Esophagus muscularis mucosa (tissue), 4 donors: ENCODE data around the gene GNL2. TPM values are rescaled to one million over a fixed set of nuclear protein-coding genes. Genes with fewer than 3 reads are reported as not detected.

Source experiments
- DNase-seq: peaks from one replicate; pipeline ENCODE4 v3.0.0-alpha.2; 2017; ENCODE audit errors: extremely low spot score
- H3K27ac ChIP-seq, 4 donors: fragments of 200-600 bp; sonication (generic); replicated peaks in 1 of 4; 1 replicate in 3 of 4; 2 replicates in 1 of 4; pipeline ENCODE4 v1.5.1; 2016 to 2019; ENCODE audit warnings: mild to moderate bottlenecking in 1 of 4
- H3K27me3 ChIP-seq, 4 donors: fragments of 200-600 bp; sonication (generic); one replicate each; pipeline versions ENCODE4 v1.5.1 to v1.6.0; 2016 to 2019
- H3K36me3 ChIP-seq, 4 donors: fragments of 200-600 bp; sonication (generic); one replicate each; pipeline ENCODE4 v1.5.1; 2016 to 2019
- H3K4me1 ChIP-seq, 4 donors: fragments of 200-600 bp; sonication (generic); one replicate each; pipeline ENCODE4 v1.5.1; 2016 to 2019
- H3K4me3 ChIP-seq, 4 donors: fragments of 200-600 bp; sonication (generic); 1 replicate in 2 of 4; 2 replicates in 2 of 4; pipeline ENCODE4 v1.5.1; 2016 to 2019; ENCODE audit warnings: mild to moderate bottlenecking in 4 of 4, moderate library complexity in 1 of 4
- H3K9me3 ChIP-seq, 4 donors: fragments of 200-600 bp; sonication (generic); 1 replicate in 3 of 4; 2 replicates in 1 of 4; pipeline ENCODE4 v1.5.1; 2016 to 2019
- CTCF ChIP-seq, 3 experiments: fragments of 200-600 bp in 2 of 3; fragments of 450-650 bp in 1 of 3; sonication (generic) in 2 of 3; IDR thresholded peaks; one replicate each; pipeline ENCODE4 v1.5.1; 2017 to 2019; ENCODE audit warnings: antibody characterized with exemption in 3 of 3, mild to moderate bottlenecking in 2 of 3, moderate library complexity in 1 of 3
- EP300 ChIP-seq: sonication (generic); formaldehyde crosslinking; IDR thresholded peaks from one replicate; pipeline ENCODE4 v1.6.1; 2017; ENCODE audit warnings: antibody characterized with exemption
- POLR2A ChIP-seq: fragments of 450-650 bp; IDR thresholded peaks from one replicate; pipeline ENCODE4 v1.6.1; 2017; ENCODE audit warnings: antibody characterized with exemption, moderate library complexity, mild to moderate bottlenecking, low read depth
- POLR2AphosphoS5 ChIP-seq, 2 donors: sonication (generic); formaldehyde crosslinking; IDR thresholded peaks; one replicate each; pipeline ENCODE4 v1.6.1; 2017; ENCODE audit warnings: antibody characterized with exemption in 2 of 2
- WGBS: methylation state at CpG from one replicate; pipeline ENCODE4 v1.1.5; 2018; 5-methylcytosine and 5-hydroxymethylcytosine counted together
- intact Hi-C: fragments of 100-400 bp; cut with DNase I; formaldehyde crosslinking; loops from one replicate; pipeline ENCODE4 v1.15.1; 2023
- total RNA-seq, 4 donors: library from RNA; depleted of rRNA; stranded (reverse); fragments of >200 nt; gene quantifications; one replicate each; pipeline versions ENCODE4 v1.1.0 to v1.2.1, GENCODE V29; 2016

Gene GNL2
- total RNA-seq, 4 donors from 2014 or later, result 25.1 to 36.4 (median 27.0) TPM

GRCh38 chr1:37574834-37575480, 20.8 kb downstream of the GNL2 start:
- no peaks in the 10 kb centered on the region for H3K4me1 ChIP-seq
- no peak for DNase-seq
- H3K27ac ChIP-seq, result no peak overlapping the region
- H3K36me3 ChIP-seq, result peaks cover 87 to 100% (median 96%) of the 10 kb centered on the region in 4 donors
- no peaks in the 10 kb centered on the region for H3K27me3 ChIP-seq
- TF ChIP-seq POLR2A, result no peak
- H3K9me3 ChIP-seq, result no peaks in the 10 kb centered on the region
- WGBS, result 66% methylated on average over 7 of the region's 7 CpGs
- H3K4me3 ChIP-seq, result no peak overlapping the region
- intact Hi-C loops, result no loop called here

- WGBS, result 97% methylated on average over 3 of the region's 3 CpGs
- intact Hi-C loops, result no loop called here
- H3K27me3 ChIP-seq, result no peaks in the 10 kb centered on the region
- peaks cover 93 to 100% (median 100%) of the 10 kb centered on the region in 4 donors for H3K36me3 ChIP-seq
- no peaks in the 10 kb centered on the region for H3K4me1 ChIP-seq
- no peak overlapping the region for H3K4me3 ChIP-seq
- no peak overlapping the region for H3K27ac ChIP-seq
- TF ChIP-seq EP300 (no peak), POLR2AphosphoS5 (IDR thresholded peaks at IDR 0.05) (no peak), CTCF (IDR thresholded peaks at IDR 0.05) (no peak), POLR2A (no peak)
- no peak for DNase-seq
- no peaks in the 10 kb centered on the region for H3K9me3 ChIP-seq
These were observed 25.0 kb downstream of the GNL2 start for GRCh38 chr1:37570528-37571334.

GRCh38 chr1:37567023-37567422, 28.7 kb downstream of the GNL2 start:
- peaks cover 69 to 99% (median 92%) of the 10 kb centered on the region in 4 donors for H3K36me3 ChIP-seq
- no peak for DNase-seq
- H3K4me1 ChIP-seq, result no peaks in the 10 kb centered on the region

GRCh38 chr1:37564892-37565291, 30.8 kb downstream of the GNL2 start:
- Histone ChIP-seq H3K27me3 (no peaks in the 10 kb centered on the region), H3K4me3 (no peak overlapping the region), H3K4me1 (no peaks in the 10 kb centered on the region), H3K27ac (no peak overlapping the region), H3K9me3 (no peaks in the 10 kb centered on the region), H3K36me3 (peaks cover 47 to 91% (median 76%) of the 10 kb centered on the region in 4 donors)
- TF ChIP-seq EP300 (no peak), POLR2AphosphoS5 (IDR thresholded peaks at IDR 0.05) (no peak), POLR2A (no peak), CTCF (IDR thresholded peaks at IDR 0.05) (no peak)
- intact Hi-C loops, result no loop called here
- DNase-seq, result no peak

More at GRCh38 chr1:37567023-37567422, 28.7 kb downstream of the GNL2 start:
- Histone ChIP-seq H3K9me3 (no peaks in the 10 kb centered on the region), H3K27me3 (no peaks in the 10 kb centered on the region), H3K27ac (no peak overlapping the region), H3K4me3 (no peak overlapping the region)
- 74% methylated on average over 3 of the region's 3 CpGs for WGBS
- TF ChIP-seq POLR2A (no peak), EP300 (no peak), POLR2AphosphoS5 (IDR thresholded peaks at IDR 0.05) (no peak), CTCF (IDR thresholded peaks at IDR 0.05) (no peak)
- intact Hi-C loops, result no loop called here

- TF ChIP-seq CTCF (IDR thresholded peaks at IDR 0.05) (no peak), EP300 (no peak), POLR2A (no peak), POLR2AphosphoS5 (IDR thresholded peaks at IDR 0.05) (no peak)
- intact Hi-C loops, result no loop called here
- no peak overlapping the region for H3K27ac ChIP-seq
- H3K27me3 ChIP-seq, result no peaks in the 10 kb centered on the region
- 94% methylated on average over 1 of the region's 1 CpG for WGBS
- H3K9me3 ChIP-seq, result no peaks in the 10 kb centered on the region
- no peak for DNase-seq
- H3K4me3 ChIP-seq, result no peak overlapping the region
- peaks cover 0 to 3% (median 0%) of the 10 kb centered on the region in 4 donors for H3K4me1 ChIP-seq
- H3K36me3 ChIP-seq, result peaks cover 32 to 86% (median 62%) of the 10 kb centered on the region in 4 donors
These were observed 32.8 kb downstream of the GNL2 start for GRCh38 chr1:37562984-37563383.
